Activated CD8-positive, alpha-beta memory T cell treated with anti-CD3 and anti-CD28 coated beads for 4 hours (primary cell): ENCODE data around the gene BTG2.
"Not testable (repeated sequence)": the region's sequence is repeated elsewhere in the genome, so short reads cannot be mapped to it uniquely, and the experiment has no call there.

Experiments
- DNase-seq, 2 donors: peaks; one replicate each; pipeline ENCODE4 v3.0.0-alpha.2; 2020; ENCODE audit warnings: low read depth in 2 of 2

Gene BTG2

DNA sequence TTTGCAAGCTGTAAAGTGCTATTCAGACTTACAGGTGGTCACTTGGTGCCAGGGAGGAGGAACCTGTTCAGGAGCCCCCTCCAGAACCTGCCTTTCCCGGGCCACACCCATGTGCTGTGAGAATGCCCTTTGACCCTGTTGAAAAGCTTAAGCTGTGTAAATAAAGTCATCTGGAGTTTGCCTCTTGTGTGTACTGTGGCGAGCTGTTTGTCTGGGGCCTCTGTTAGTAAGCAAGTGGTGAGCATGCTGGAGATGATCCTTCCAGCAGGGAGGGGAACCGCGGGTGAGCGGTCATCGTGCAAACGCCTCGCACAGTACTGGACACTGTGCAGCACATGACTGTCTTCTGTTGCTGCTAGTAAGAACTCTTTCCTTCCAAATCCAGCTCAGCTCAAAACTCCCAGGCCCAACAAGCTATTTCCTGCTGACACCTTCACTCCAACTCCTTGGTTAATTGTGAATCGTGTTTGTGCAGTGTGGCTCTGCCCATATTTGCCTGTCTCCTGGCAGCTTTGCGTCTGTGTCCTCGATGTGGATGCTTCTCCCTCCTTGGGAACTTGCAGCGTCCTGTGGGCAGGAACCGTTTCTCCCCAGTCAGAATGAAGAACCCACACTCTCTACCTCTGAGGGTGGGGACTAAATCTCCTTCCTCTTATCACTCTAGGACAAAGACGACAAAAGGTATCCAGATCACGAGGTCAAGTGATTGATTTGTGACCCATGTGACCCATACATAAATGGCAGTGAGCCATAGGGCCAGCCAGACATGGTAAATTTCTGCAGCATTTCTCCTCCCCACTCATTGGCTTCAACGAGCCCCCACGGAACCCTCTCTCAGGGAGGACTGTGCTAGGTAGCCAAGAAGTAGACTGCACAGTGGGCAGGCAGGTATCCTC is 13.9 kb upstream of the BTG2 start:
- no peak for DNase-seq

DNA sequence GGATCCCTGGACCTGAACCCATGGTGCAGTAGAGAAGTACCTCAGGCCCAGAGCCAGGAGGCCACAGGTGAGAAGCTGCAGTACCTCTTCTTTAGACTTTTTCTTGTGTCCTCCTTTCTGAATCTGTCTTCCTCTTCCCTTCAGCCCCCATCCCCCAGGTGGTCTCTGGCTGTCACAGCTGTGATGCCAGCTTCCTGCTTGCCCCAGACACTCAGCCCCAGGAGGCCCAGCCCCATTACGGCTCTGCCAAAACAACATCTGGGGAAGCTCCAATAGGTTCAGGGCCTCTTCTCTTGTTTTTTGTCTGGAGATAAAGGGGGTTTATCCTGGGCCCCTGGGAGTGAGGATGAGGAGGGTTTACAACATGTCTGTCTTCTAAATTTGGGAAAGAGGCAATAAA is 9.5 kb upstream of the BTG2 start:
- DNase-seq = no peak

DNA sequence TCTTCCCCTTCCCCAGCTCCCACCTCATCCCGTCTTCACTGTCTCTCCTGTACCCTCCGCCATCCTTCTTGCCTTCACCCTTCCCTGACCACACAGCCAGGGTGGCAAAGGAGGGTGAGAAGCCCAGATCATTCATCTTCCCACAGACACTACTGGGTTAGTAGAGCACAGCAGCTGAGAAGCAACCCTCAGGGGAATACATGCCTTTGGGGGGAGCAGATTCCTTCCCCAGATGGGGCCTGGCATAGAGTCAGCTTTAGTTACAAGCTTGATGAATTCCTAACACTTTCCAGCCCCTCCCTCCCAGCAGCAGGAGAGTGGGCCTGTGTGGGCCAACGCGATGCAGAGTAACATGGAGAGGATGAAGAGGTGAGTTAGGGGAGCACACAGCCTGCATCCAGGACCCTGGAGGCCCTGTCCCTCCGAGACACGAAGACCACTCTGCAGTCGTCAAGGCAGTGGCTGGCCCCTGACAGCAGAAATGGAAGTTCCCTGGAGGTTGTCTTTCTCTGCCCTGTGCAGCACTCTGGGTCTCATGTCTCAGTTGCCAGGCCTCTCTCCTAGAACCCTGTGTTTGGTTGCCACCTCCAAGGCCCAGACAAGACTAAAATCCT is 8.8 kb upstream of the BTG2 start:
- no peak for DNase-seq

DNA sequence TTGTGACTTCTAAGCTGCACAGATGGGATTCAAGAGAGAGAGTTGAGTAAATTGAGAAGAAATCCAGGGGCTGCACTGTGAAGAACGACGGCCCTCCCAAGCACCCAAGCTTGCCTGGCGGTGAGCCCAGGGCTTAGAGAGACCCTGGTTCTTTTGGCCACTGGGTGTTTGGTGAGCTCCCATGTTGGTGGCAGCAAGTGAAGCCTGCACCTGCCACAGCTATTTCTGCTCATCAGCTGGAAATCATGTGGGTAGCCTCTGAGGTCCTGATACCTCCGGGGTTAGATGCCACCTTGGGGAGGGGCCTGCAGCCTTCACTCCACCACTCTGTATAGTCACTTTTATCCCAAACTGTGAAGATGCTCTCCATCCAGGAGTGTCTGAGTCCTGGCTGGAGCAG is 6.2 kb upstream of the BTG2 start:
- DNase-seq = no peak

DNA sequence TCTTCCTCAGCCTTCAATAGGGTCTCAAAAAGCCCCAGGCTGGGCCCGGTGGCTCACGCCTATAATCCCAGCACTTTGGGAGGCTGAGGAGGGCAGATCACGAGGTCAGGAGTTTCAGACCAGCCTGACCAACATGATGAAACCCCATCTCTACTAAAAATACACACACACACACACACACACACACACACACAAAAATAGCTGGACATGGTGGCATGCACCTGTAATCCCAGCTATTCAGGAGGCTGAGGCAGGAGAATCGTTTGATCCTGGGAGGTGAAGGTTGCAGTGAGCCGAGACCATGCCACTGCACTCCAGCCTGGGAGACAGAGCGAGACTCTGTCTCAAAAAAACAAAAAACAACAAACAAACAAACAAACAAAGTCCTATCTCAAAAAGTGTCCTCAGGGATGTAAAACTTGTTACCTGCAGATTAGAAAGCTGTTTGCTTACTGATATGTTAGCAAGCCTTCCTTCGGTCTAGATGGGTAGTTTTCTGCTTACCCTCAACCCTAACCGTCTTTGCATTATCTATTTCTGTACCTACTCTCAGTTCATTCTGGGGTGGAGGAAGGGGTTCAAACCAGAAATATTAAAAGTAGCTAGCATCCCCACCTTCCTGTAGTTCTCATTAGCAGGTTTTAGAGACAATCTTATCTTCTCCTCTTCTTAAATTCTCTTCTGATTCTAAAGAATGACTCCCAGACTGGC is 5.4 kb upstream of the BTG2 start:
- DNase-seq = not testable (repeated sequence)

DNA sequence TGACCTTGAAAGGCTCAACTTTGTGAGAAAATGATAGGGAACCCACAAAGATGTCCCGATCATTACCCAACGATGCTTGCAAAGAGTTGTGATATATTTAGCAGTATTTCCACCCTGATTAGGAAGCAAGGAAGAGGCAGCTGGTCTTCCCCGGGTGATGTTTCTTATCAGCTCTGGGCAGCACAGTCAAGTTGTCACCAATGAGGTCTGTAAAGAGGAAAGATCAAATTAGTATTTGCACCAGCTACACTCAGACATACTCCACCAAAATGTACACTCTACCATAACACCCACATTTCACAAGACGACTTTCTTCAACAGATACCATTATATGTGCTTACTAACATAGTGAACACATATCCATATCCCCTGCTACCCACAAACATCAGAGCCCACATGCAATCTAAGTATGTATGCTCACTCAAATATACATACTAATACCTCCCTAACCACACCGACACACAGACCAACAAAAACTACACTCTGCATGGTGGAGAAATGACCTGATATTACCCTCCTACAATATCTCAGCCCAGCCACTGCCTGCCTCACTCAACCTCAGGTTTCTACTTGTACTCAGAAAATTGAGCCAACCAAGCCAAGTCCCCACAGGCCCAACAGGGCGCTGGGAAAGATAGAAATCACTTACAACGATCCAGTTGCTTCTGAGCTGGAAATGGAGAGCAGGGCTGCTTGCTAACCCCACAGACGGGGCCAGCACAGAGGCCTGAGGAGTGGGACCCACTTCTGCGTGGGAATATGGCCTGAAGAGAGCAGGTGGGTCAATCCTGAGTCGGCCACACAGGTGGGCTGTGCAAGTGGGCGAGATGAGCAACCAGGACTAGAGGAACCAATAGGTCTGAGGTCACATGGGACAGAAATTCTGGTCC is 4.6 kb upstream of the BTG2 start:
- DNase-seq = no peak

DNA sequence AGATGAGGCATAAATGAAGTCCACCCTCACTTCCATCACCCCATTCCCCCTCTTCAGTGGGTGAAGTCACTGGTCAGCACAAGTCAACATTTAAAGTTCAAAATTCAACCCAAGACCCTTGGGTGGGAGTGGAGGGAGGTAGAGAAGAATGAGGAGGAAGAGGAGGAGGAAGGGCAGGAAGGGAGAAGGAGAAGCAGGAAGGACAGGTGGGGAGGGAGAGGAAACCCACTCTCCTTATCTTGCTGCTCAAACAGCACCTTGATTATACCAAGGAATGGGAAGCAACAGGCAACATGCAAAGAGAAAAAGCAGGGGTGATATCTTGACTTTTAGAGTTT is 4.0 kb upstream of the BTG2 start:
- DNase-seq = no peak

DNA sequence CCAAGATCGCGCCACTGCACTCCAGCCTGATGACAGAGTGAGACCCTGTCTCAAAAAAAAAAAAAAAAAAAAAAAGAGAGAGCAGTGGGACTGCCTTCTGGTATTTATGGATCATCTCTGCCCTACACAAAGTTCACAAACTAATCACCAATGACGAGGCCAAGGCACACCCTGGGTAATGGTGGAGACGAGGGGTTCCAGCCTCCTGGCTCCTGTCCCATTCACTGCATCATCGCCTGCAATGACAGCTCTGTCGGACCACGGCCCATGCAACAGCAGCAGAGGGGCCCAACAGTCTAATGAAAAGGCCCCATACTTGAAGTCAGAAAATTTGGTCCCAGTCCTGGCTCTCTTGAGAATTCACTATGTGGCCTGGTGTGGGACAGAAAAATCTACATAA is 2.9 kb upstream of the BTG2 start:
- DNase-seq = no peak

DNA sequence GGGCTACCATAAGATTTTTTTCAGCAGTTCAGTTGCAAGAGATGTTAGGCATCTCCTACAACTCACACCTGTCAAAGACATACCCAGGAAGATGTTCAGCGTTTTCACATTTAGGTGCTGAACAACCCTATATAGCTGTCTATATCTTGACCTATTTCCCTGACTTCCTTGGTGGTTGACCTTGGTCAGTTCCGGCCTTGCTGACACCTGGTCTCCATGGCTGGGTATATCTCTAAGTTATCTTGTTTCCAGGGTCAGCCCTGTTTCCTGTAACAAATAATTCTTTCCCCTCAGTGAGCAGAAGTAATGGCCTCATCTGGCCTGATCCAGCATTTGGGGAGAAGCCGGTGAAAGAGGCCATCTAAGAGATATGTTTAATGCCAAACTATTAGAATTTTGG is 2.4 kb upstream of the BTG2 start:
- DNase-seq = no peak

DNA sequence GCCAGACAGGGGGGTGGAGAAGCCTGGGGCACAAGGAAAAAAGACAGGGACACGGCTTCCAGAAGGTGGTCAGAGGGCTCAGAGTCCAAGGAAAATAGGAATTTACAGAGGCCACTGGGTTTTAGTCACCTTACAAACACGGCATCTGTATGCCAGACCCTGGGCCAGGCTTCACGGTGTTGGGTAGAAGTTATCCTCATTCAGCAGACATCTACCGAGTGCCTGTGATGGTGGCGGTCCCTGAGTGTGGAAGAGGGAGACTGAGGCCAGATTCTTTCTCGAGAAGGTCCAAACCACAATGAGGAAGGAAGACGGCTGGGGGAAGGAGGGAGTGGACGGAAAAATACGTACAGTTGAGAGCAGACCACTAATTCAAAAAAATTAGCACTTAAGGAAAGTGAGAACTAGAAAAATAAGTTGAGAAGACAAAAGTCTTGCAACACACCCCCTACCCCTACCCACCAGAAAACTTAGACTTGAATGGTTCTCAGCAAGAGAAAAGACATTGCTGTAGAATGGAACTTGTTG is 864 bp upstream of the BTG2 start:
- DNase-seq = no peak

DNA sequence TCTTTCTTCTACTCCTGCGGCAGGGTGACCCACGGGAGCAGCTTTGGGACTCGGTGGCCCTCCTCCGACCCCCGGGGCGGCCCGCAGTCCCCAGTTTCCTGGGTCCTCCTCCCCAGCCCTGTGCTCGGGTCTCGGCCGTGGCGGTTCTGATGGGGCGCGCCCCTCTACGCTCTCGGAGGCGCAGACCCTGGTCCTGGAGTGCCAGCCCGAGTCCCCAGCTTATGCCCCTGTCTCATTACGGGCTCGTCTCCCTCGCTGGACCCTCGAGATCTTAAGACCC is 430 bp downstream of the BTG2 start:
- no peak for DNase-seq

DNA sequence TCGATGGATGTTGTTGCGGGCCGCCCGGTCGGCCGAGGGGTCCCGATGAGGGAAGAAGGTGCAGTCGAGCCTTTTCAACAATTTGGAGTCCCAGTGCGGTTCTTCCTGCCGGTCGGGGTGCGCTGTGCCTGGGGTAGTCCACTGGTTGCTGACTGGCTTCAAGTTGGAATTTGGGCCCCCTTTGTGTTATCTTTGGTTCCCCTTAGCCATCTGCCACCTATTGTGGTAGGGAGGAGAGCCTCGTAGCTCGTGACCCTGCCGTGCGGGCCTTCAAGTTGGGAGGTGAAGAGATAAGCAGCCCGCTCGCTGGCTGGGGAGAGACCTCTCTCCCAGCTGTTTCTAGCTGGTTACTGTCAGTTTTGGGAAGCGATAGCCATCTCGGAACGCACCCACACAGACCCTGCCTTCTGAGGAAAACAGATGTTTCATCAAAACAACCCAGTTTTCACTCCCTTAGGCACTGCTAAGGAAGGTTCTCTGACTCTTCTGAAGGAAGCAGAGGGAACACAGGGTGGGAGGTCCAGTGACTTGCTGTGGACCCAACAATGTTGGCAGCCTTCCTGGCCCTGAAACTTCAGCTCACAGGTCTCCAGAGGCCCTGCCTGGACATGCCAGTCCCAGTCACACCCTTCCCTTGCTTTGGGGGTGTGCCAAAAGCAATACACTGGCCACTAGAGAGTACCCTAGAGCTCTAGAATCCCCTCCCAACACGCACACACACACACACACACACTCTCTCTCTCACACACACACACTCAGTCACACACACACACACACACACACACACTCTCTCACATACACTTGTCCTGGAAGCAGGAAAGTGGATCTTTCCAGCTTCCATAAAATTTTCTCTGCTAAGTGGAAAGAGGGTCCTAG is 1.0 kb downstream of the BTG2 start:
- DNase-seq = no peak

DNA sequence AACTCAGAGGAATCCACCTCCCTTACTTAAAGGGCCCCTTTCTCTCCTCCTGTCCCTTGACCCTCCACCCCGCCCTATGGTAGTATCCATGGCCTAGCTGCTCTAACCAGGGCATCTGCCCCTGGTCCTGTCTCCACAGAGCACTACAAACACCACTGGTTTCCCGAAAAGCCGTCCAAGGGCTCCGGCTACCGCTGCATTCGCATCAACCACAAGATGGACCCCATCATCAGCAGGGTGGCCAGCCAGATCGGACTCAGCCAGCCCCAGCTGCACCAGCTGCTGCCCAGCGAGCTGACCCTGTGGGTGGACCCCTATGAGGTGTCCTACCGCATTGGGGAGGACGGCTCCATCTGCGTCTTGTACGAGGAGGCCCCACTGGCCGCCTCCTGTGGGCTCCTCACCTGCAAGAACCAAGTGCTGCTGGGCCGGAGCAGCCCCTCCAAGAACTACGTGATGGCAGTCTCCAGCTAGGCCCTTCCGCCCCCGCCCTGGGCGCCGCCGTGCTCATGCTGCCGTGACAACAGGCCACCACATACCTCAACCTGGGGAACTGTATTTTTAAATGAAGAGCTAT is 1.7 kb downstream of the BTG2 start:
- no peak for DNase-seq

DNA sequence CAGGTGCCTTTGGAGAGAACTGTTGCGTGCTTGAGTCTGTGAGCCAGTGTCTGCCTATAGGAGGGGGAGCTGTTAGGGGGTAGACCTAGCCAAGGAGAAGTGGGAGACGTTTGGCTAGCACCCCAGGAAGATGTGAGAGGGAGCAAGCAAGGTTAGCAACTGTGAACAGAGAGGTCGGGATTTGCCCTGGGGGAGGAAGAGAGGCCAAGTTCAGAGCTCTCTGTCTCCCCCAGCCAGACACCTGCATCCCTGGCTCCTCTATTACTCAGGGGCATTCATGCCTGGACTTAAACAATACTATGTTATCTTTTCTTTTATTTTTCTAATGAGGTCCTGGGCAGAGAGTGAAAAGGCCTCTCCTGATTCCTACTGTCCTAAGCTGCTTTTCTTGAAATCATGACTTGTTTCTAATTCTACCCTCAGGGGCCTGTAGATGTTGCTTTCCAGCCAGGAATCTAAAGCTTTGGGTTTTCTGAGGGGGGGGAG is 2.4 kb downstream of the BTG2 start:
- no peak for DNase-seq

DNA sequence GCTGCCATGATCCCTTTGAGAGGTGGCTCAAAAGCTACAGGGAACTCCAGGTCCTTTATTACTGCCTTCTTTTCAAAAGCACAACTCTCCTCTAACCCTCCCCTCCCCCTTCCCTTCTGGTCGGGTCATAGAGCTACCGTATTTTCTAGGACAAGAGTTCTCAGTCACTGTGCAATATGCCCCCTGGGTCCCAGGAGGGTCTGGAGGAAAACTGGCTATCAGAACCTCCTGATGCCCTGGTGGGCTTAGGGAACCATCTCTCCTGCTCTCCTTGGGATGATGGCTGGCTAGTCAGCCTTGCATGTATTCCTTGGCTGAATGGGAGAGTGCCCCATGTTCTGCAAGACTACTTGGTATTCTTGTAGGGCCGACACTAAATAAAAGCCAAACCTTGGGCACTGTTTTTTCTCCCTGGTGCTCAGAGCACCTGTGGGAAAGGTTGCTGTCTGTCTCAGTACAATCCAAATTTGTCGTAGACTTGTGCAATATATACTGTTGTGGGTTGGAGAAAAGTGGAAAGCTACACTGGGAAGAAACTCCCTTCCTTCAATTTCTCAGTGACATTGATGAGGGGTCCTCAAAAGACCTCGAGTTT is 3.1 kb downstream of the BTG2 start:
- DNase-seq = no peak

DNA sequence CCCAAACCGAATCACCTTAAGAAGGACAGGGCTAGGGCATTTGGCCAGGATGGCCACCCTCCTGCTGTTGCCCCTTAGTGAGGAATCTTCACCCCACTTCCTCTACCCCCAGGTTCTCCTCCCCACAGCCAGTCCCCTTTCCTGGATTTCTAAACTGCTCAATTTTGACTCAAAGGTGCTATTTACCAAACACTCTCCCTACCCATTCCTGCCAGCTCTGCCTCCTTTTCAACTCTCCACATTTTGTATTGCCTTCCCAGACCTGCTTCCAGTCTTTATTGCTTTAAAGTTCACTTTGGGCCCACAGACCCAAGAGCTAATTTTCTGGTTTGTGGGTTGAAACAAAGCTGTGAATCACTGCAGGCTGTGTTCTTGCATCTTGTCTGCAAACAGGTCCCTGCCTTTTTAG is 3.6 kb downstream of the BTG2 start:
- DNase-seq = no peak

DNA sequence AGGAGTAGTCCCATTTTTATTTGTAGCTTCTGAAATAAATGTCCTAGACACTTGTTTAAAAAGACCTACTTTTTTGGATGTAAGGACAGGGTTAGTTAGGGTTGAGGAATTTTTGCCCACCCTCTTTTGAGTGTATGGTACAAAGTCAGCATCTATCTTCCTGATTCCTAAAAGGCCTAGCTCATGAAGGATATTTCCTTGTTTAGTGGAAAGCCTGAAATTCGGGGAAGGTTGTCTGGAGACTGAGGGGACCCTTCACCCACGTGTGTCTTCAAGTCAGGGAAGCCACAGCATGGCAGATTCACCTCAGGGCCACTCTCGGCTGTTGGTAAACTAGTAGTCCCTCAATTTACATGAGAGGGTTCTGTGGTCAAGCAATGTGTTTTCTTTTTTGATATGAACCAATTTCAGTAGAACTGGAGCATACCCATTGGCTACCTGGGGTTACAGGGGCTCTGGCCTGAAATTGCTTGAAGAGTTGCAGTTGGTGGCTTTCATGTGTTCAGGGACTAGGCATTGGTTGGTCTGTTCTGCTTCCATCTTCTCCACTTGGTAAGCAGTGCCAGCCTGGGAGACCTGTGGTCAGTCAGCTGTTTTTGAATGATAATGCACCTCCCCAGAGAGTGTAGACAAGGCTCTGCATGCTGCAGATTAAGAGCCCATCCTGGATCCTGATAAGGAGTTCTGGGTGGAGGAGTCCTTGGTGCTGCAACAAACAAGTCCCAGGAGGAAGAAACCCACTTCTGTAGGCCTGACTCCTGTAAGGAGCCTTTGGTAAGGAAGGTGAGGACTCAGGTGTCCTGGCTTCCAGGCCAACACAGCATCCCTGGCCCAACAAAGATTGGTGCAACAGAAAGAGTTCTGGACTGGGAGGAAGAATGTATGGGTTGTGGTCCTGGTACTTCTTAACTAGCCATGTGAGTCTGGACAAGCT is 6.3 kb downstream of the BTG2 start:
- DNase-seq = no peak

DNA sequence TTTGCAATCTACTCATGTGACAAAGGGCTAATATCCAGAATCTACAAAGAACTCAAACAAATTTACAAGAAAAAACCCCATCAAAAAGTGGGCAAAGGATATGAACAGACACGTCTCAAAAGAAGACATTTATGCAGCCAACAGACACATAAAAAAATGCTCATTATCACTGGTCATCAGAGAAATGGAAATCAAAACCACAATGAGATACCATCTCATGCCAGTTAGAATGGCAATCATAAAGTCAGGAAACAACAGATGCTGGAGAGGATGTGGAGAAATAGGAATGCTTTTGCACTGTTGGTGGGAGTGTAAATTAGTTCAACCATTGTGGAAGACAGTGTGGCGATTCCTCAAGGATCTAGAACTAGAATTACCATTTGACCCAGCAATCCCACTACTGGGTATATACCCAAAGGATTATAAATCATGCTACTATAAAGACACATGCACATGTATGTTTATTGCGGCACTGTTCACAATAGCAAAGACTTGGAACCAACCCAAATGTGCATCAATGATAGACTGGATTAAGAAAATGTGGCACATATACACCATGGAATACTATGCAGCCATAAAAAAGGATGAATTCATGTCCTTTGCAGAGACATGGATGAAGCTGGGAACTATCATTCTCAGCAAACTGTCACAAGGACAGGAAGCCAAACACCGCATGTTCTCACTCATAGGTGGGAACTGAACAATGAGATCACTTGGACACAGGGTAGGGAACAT is 8.9 kb downstream of the BTG2 start:
- not testable (repeated sequence) for DNase-seq
